Activated naive CD4-positive, alpha-beta T cell treated with anti-CD3 and anti-CD28 coated beads, Interleukin-2, amount 10 ng/mL, durations not matched to agents 7 days and 5 days (primary cell): ENCODE data around the gene SALL2.
"Not testable (repeated sequence)": the region's sequence is repeated elsewhere in the genome, so short reads cannot be mapped to it uniquely, and the experiment has no call there.

Source experiments
- CTCF ChIA-PET: fragments of 350-600 bp; sonication (Branson Sonifier 250); formaldehyde crosslinking; loops from one replicate; lab custom pipeline; 2021; ENCODE audit warnings: antibody characterized with exemption; lab: Charles Lee
- DNase-seq: peaks from one replicate; pipeline ENCODE4 v3.0.0-alpha.2; 2020
- H3K27ac Mint-ChIP-seq: one replicate; pipeline ENCODE4 v1.8.0; 2021; ENCODE audit warnings: mild to moderate bottlenecking, moderate library complexity, mixed read lengths
- H3K27me3 Mint-ChIP-seq: one replicate; pipeline ENCODE4 v1.8.0; 2021; ENCODE audit warnings: mild to moderate bottlenecking, mixed read lengths
- H3K36me3 Mint-ChIP-seq: one replicate; pipeline ENCODE4 v1.8.0; 2021; ENCODE audit warnings: mixed read lengths
- H3K4me1 Mint-ChIP-seq: one replicate; pipeline ENCODE4 v1.8.0; 2021; ENCODE audit warnings: mixed read lengths
- H3K4me3 Mint-ChIP-seq: one replicate; pipeline ENCODE4 v1.8.0; 2021; ENCODE audit warnings: mild to moderate bottlenecking, moderate library complexity, mixed read lengths
- H3K9me3 Mint-ChIP-seq: one replicate; pipeline ENCODE4 v1.8.0; 2021; ENCODE audit warnings: mixed read lengths

SALL2 gene

DNA sequence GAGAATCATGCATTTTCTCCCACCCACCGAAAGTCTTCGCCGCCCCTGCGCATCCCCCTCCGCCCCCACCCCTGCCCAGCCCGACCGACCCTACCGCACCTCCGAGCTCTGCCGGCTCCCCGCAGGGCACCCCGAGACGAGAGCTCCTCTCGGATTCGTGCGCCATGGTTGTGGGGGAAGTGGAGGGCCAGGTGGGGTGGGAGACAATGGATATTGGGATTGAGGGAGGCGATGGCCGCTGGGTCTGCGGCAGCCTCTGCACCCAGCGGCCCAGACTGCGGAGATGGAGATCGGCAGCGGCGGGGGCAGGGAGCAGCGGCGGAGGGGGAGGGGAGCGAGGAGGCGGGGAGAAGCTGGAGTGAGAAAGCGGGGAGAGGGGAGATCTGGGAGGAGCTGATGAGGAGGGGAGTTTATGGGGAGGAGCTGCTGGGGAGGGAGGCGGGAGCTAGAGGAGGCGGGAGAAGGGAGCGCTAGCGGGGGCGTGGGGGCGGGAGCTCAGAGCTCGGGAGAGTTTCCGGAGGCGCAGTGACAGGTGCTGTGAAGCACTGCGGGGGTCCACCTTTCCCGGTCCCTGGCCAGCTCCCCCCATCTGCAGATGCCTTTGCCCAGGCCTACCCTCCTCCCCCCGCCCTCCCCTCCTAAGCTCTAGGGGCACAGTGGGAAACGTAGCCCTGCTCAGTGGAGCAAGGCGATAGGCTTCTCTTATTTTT lies at the start of gene SALL2:
SALL2 (minus strand) TSS at position 385 of the 710 bp plus-strand sequence; CDS start at position 166, 219 bp downstream.
- peak within 1 kb of the TSS; percentile 4 for H3K27ac Mint-ChIP-seq
- peak within 1 kb of the TSS; percentile 80 for H3K4me3 Mint-ChIP-seq
- H3K27me3 Mint-ChIP-seq = peaks cover 44% of the 10 kb centered on the region
- CTCF ChIA-PET = interaction anchor here (0.9 to 1.0 kb wide), 2 partner anchors 28 to 30 kb away, joined by 4 to 6 read pairs; no protein-coding TSS in a partner anchor
- H3K36me3 Mint-ChIP-seq = no peaks in the 10 kb centered on the region
- no peaks in the 10 kb centered on the region for H3K9me3 Mint-ChIP-seq
- DNase-seq = peak; percentile 77
- H3K4me1 Mint-ChIP-seq = peaks cover 23% of the 10 kb centered on the region

DNA sequence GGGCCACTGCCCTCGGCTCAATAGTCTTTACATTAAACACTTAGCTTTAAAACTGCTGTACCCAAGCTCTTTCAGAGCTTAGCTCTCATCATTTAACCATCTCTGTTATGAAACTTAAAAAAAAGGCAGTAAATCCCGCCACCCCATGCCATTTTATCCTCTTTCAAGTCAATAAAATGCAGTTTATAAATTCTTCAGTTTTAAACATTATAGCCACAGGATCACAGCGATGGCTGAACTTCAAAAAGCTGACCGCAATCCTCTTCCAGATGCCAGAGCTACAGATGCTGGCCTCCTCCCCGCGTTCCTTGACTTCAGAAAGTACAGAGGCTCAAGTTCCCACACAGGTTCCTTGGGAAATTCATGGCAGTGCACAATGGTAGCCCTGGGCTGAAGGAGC lies 49.5 kb upstream of the SALL2 start:
- Mint-ChIP-seq H3K36me3 (no peaks in the 10 kb centered on the region), H3K4me1 (no peaks in the 10 kb centered on the region), H3K27ac (no peak overlapping the region), H3K9me3 (no peaks in the 10 kb centered on the region), H3K4me3 (no peak overlapping the region), H3K27me3 (peaks cover 29% of the 10 kb centered on the region)
- DNase-seq = no peak
- CTCF ChIA-PET = no interaction called here

DNA sequence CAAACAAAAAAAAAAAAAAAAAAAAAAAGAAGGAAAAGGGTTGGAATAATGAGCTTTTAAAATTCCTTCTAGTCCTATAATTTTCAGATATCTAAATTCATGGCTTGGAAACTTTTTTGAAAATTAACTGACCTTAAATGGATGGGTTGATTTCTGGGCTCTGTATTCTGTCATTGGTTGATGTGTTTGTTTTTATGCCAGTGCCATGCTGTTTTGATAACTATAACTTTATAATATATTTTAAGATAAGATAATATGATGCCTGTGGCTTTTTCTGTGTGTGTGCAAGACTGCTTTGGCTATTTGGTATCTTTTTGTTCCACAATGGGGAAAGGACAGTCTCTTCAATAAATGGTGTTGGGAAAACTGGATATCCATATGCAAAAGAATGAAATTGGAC lies 46.5 kb upstream of the SALL2 start:
- no peaks in the 10 kb centered on the region for H3K9me3 Mint-ChIP-seq
- no peak overlapping the region for H3K27ac Mint-ChIP-seq
- DNase-seq = no peak
- no peak overlapping the region for H3K4me3 Mint-ChIP-seq
- peaks cover 31% of the 10 kb centered on the region for H3K27me3 Mint-ChIP-seq
- CTCF ChIA-PET = no interaction called here
- H3K36me3 Mint-ChIP-seq = no peaks in the 10 kb centered on the region
- no peaks in the 10 kb centered on the region for H3K4me1 Mint-ChIP-seq

DNA sequence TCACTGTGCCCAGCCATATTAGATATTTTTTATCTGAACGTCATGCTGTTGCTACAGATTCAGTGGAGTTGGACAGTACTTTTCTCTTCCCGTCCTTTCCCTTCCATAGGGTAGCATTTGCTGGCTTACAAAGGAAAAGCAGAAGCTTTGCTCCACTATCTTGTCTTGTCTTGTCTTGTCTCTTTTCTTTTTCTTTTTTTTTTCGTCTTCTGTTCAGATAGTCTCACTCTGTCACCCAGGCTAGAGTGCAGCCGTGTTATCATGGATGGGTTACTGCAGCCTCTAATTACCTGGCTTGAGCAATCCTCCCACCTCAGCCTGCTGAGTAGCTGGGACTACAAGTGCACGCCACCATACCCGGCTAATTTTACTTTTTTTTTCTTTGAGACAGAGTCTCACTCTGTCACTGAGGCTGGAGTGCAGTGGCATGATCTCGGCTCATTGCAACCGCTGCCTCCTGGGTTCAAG lies 32.6 kb upstream of the SALL2 start:
- peaks cover 7% of the 10 kb centered on the region for H3K27me3 Mint-ChIP-seq

DNA sequence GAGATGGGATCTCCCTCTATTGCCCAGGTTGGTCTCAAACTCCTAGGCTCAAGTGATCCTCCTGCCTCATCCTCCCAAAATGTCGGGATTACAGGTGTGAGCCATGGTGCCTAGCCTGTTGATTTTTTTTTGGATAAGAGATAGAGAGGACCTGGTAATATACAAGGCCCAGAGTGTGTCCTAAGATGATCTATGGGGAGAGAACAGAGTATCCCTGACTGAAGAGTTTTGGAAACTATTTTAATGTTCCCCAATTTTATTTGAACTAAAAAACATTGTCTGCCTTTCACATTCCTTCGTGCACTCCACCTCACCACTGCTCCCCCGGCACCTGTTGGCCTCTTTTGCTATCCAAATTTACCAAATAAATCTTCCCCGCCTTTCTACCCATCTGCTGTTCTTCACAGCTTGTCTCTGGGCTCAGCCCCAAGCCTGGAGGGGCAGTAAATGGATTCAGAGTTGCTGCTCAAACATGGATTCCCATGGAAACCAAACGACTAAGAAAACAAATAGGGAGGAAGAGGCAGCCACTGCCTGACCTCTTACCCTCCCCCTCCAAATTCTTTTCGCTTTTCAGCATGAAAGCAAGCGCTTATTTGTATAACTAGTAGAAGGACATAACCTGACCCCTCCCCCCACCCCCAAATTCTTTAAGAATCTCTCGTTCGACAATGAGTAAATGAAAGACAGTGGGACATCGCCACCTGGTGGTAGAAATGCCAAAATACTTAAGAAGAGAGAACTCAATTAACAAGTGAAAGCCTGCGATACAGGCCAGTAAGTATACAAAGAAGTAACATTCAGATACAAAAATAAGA lies 31.1 kb upstream of the SALL2 start:
- CTCF ChIA-PET = interaction anchor here (0.6 to 6.2 kb wide), 9 partner anchors 16 to 101 kb away, joined by 3 to 66 read pairs (median 3); partner anchors contain the start of genes METTL3, SALL2 and TOX4
- peak; percentile 84 for DNase-seq
- peaks cover 8% of the 10 kb centered on the region for H3K27me3 Mint-ChIP-seq
- H3K27ac Mint-ChIP-seq = no peak overlapping the region
- H3K4me1 Mint-ChIP-seq = peaks cover 7% of the 10 kb centered on the region
- H3K36me3 Mint-ChIP-seq = no peaks in the 10 kb centered on the region
- no peak overlapping the region for H3K4me3 Mint-ChIP-seq
- H3K9me3 Mint-ChIP-seq = no peaks in the 10 kb centered on the region

More for the DNA sequence above, 32.6 kb upstream of the SALL2 start:
- peaks cover 7% of the 10 kb centered on the region for H3K4me1 Mint-ChIP-seq
- DNase-seq = no peak
- H3K27ac Mint-ChIP-seq = no peak overlapping the region
- no peaks in the 10 kb centered on the region for H3K36me3 Mint-ChIP-seq
- no peak overlapping the region for H3K4me3 Mint-ChIP-seq
- CTCF ChIA-PET = interaction anchor here (0.6 to 6.2 kb wide), 3 partner anchors 60 to 1242 kb away, joined by 3 to 66 read pairs (median 5); no protein-coding TSS in a partner anchor
- H3K9me3 Mint-ChIP-seq = no peaks in the 10 kb centered on the region

DNA sequence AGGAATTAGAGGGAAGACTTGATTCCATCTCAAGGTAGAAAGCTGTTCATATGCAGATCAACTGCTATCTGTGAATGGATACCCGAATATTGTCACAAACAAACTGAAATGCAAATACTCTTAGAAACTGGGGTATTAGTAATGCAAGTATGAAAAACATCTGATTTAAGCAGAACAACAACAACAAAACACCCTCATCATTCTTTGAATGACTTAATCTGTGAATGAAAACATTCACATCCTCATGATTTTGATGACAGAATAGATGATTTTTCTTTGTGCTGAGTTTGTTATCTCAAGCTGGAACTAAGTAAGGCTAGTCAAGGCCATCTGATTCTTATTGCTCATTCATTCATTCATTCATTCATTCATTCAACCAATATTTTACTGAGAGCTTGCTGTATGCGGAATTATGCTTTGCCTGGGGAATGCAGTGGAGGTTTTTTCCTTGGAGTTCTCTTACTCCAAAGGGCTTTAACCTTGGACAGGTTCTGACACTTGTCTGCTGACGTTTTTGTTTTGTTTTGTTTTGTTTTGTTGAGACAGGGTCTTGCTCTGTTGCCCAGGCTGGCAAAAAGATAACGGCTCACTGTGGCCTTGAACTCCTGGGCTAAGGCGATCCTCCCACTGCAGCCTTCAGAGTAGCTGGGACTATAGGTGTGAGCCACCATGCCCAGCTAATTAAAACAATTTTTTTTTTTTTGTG lies 30.4 kb upstream of the SALL2 start:
- Mint-ChIP-seq H3K4me3 (no peak overlapping the region), H3K27ac (no peak overlapping the region), H3K9me3 (no peaks in the 10 kb centered on the region), H3K36me3 (no peaks in the 10 kb centered on the region), H3K4me1 (peaks cover 7% of the 10 kb centered on the region), H3K27me3 (peaks cover 8% of the 10 kb centered on the region)
- no peak for DNase-seq
- CTCF ChIA-PET = interaction anchor here (0.6 to 6.2 kb wide), 9 partner anchors 15 to 100 kb away, joined by 3 to 66 read pairs (median 3); partner anchors contain the start of genes METTL3, SALL2 and TOX4

DNA sequence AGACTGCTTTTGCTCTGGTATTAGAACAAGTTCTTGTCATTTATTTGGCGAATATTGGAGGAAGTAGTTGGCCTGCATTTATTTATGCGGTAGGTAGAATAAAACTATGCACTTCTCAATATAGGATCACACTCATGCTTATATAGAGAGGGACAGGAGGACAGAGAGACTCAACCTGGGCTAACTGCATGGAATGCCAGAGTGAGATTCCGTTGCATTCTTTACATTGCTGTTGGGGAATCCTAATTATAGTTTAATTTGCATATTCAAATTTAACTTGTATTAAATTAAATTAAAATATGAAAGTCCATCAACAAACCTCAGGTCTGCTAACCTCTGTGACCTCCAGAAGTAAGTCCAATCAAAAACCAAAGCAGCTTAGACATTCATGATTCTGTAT lies 27.1 kb upstream of the SALL2 start:
- no peak overlapping the region for H3K27ac Mint-ChIP-seq
- CTCF ChIA-PET = no interaction called here
- H3K4me1 Mint-ChIP-seq = peaks cover 7% of the 10 kb centered on the region
- peaks cover 8% of the 10 kb centered on the region for H3K27me3 Mint-ChIP-seq
- H3K9me3 Mint-ChIP-seq = no peaks in the 10 kb centered on the region
- no peak overlapping the region for H3K4me3 Mint-ChIP-seq
- DNase-seq = no peak
- H3K36me3 Mint-ChIP-seq = no peaks in the 10 kb centered on the region

DNA sequence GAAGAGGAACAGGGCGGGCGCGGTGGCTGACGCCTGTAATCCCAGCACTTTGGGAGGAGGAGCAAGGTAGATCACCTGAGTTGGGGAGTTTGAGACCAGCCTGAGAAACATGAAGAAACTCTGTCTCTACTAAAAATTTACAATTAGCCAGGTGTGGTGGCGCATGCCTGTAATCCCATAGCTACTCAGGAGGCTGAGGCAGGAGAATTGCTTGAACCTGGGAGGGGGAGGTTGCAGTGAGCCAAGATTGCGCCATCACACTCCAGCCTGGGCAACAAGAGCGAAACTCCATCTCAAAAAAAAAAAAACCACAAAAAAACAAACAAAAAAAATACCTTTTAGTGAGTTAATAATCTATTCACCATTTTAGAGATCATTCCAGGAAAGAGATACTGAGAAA lies 18.4 kb upstream of the SALL2 start:
- H3K4me1 Mint-ChIP-seq, H3K4me3 Mint-ChIP-seq, DNase-seq, H3K27me3 Mint-ChIP-seq, H3K9me3 Mint-ChIP-seq, CTCF ChIA-PET, H3K36me3 Mint-ChIP-seq, H3K27ac Mint-ChIP-seq: not testable (repeated sequence)

DNA sequence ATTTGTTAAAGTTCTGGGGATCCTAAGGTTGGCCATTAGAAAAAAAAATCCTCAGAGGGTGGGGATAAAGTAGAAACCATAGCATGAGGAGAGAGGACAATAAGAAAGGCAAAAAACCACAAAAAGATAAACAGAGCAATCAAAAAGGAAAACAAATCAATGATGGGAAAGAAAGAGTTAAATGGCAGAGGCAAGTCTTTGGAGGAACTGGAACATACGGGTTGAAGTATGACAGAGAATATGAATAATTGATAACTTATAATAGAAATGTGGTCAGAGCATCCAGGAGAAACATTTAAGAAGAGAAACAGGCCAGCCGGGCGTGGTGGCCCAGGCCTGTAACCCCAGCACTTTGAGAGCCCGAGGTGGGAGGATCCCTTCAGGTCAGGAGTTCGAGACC lies 17.8 kb upstream of the SALL2 start:
- H3K4me1 Mint-ChIP-seq = no peaks in the 10 kb centered on the region
- CTCF ChIA-PET = no interaction called here
- DNase-seq = no peak
- H3K27me3 Mint-ChIP-seq = peaks cover 7% of the 10 kb centered on the region
- no peak overlapping the region for H3K4me3 Mint-ChIP-seq
- no peaks in the 10 kb centered on the region for H3K9me3 Mint-ChIP-seq
- H3K27ac Mint-ChIP-seq = no peak overlapping the region
- H3K36me3 Mint-ChIP-seq = no peaks in the 10 kb centered on the region

DNA sequence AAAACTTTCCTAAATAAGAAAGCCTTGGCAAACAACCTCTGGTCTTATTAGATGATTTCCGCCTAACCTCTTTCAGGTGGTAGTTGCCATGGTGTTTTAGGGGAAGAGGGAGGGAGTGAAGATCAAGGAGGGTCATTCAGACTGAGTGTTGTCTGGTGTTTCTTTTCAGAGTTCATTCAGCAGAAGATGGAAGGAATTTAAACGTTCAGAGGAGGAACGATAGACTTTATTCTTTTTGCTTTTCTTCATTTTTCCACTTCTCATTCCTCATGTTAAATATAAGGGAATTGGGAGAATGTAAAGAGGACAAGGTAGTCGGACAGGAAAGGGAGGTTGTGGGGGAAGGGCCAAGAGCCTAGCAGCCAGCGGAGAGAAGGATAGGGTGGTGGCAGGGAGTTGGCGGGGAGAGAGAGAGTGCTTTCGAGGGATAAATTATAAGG lies 17.4 kb upstream of the SALL2 start:
- H3K4me3 Mint-ChIP-seq = no peak overlapping the region
- H3K27me3 Mint-ChIP-seq = peaks cover 11% of the 10 kb centered on the region
- H3K9me3 Mint-ChIP-seq = no peaks in the 10 kb centered on the region
- DNase-seq = no peak
- no peaks in the 10 kb centered on the region for H3K4me1 Mint-ChIP-seq
- CTCF ChIA-PET = no interaction called here
- H3K36me3 Mint-ChIP-seq = no peaks in the 10 kb centered on the region
- H3K27ac Mint-ChIP-seq = no peak overlapping the region

DNA sequence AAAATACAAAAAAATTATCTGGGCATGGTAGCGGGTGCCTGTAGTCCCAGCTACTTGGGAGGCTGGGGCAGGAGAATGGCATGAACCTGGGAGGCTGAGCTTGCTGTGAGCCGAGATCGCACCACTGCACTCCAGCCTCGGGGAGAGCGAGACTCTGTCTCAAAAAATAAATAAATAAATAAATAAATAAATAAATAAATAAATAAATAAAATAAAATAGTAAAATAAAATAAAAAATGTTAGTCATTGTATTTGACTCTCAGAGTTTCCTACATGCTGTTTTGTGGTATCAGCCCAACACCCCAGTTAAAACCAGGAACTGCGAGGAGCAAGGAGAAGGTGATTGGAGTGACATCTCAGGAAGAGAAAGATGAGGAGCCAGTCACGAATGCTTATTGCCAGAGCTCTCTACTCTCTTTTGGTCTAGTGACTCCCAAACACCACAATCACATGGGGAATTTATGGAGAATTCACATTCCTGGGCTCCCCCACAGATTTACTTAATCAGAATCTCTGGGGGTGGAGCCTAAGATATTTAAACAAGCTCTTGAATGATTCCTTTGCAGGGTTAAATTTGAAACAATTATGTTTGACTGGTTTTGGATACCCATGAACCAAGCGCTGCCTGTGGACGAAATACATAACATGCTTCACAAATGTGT lies 15.4 kb upstream of the SALL2 start:
- no peak overlapping the region for H3K27ac Mint-ChIP-seq
- CTCF ChIA-PET = interaction anchor here (1.0 kb wide), 1 partner anchor 15 kb away, joined by 4 read pairs; no protein-coding TSS in a partner anchor

DNA sequence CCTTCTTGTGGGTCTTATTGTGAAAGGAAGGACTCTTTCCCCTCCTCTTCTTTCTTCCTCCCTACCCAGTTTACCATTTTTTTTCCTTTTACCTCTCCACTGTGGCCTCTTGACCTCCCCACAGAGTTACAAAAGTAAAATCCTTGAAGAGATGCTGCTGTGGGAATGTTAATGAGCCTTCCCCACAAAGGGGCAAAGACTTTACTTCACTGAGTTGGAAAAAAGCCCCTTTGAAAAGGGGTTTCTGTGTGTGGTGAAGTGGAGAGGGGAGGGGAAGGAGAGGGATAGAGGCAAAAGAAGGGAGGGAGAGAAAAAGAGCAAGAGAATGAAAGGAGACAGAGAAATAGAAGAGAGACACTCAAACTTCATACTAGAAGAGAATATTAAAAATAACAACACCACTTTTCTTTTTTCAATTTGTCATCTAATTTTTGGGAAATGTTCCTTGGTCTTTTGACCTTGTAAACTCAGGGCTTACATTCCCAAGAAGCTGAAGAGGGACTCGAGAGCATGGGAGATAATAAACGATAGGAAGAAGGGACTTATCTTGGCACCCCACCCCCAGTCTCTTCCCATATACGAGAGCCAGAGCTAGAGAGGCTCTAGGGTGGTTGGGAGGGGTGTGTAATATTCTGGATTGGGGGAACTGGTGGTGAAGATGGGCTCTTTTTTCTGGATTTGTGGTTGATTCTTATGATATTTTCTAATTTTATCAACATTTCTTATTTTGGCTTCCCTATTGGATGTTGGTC lies 13.2 kb upstream of the SALL2 start:
- H3K27ac Mint-ChIP-seq = no peak overlapping the region
- CTCF ChIA-PET = no interaction called here
- no peaks in the 10 kb centered on the region for H3K9me3 Mint-ChIP-seq
- H3K36me3 Mint-ChIP-seq = no peaks in the 10 kb centered on the region
- DNase-seq = no peak
- no peak overlapping the region for H3K4me3 Mint-ChIP-seq
- H3K27me3 Mint-ChIP-seq = peaks cover 50% of the 10 kb centered on the region
- peaks cover 8% of the 10 kb centered on the region for H3K4me1 Mint-ChIP-seq

More for the DNA sequence above, 15.4 kb upstream of the SALL2 start:
- no peak for DNase-seq
- Mint-ChIP-seq H3K4me3 (no peak overlapping the region), H3K9me3 (no peaks in the 10 kb centered on the region), H3K4me1 (peaks cover 5% of the 10 kb centered on the region), H3K27me3 (peaks cover 31% of the 10 kb centered on the region), H3K36me3 (no peaks in the 10 kb centered on the region)

DNA sequence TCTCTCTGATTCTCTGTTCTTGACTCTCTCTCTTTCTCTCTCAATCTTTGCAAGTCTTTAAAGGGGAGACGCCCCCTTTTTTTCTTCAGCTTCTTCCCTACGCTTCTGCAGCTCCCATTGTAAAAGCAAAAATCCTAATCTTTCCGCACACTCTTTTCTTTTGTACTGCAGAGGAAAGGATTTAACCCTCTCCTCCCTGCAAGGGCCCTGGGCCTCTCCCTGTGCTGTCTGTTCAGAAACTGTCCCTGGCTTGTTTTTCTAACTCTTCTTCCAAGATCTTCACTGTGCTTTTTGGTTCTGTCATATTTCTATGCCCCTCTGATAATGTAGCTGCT lies 10.9 kb upstream of the SALL2 start:
- Mint-ChIP-seq H3K9me3 (no peaks in the 10 kb centered on the region), H3K4me3 (no peak overlapping the region), H3K36me3 (no peaks in the 10 kb centered on the region), H3K27ac (no peak overlapping the region), H3K4me1 (peaks cover 8% of the 10 kb centered on the region), H3K27me3 (peaks cover 64% of the 10 kb centered on the region)
- DNase-seq = no peak
- CTCF ChIA-PET = interaction anchor here (1.0 kb wide), 1 partner anchor 81 kb away, joined by 3 read pairs; the partner anchor contains the start of gene CHD8
